GM19240 (cell line): ENCODE measurements around the gene SLC44A1.

Experiments
- DNase-seq: peaks from one replicate; pipeline ENCODE4 v3.0.0; 2011; ENCODE audit warnings: low spot score; ENCODE audit not compliant: insufficient read length

The SLC44A1 gene

DNA sequence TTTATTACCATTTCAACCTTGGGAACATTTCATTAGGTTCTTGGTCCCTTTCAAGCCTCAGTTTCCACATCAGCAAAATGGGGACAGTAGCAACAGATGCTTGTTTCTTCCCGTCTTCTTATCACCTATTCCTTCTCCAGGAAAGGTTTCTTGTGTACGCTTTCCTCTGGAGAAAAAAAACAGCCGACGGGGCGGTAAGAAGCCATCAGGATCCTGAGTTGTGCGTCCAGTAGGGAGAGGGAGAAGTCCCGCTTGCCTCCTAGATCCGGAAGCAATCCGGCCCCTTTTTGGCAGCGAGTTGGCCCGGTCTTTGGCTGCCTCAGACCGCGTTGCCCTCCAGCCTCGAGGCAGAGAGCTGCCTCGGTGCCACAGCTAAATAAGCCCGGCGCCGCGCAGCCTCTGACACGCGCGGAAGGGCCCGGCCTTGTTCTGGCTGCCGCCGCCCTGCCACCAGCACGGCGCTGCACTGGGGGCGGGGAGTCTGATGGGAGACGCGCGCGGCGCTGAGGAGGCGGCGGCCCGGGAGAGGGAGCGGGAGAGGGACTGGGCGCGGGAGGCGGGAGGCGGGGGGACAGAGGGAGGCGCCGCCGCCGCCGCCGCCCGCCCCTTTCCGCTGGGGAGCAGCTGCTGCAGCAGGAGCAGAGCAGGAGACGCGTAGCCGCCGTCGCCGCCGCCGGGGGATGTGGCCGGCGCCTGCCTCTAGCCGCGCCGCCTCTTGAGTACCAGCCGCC lies at the start of gene SLC44A1:
Gene SLC44A1, plus strand, starts transcription at position 649 of the 731 bp plus-strand sequence. CDS start 218 bp downstream, outside the sequence.
- DNase-seq, result peak; percentile 64

- DNase-seq, result no peak
Measured at GRCh38 chr9:105195259-105195658, 49.2 kb upstream of the SLC44A1 start.

DNA sequence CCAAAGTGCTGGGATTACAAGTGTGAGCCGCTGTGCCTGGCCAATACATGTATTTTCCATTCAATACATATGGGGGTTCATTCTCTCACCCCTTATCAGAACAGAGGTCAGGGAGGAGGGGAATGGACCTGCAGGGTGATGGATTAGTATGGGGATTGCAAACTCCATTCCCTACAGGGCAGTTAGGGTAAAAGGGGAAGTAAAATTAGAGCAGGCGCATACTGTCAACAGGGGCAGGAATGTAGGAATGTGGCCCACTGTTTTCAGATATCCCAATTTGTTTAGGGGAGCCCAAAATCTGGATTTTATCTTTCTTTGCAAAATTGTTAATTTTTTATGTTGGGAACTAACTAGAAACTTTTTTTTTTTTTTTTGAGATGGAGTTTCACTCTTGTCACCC lies 46.4 kb upstream of the SLC44A1 start:
- DNase-seq, result no peak

- DNase-seq, result no peak
Measured at GRCh38 chr9:105198865-105199264, 45.6 kb upstream of the SLC44A1 start.

GRCh38 chr9:105204416-105204815 lies 40.0 kb upstream of the SLC44A1 start:
- DNase-seq, result no peak

- no peak for DNase-seq
Measured at GRCh38 chr9:105205787-105206495, 38.5 kb upstream of the SLC44A1 start.

GRCh38 chr9:105206496-105206820 lies 38.0 kb upstream of the SLC44A1 start:
- DNase-seq, result no peak

DNA sequence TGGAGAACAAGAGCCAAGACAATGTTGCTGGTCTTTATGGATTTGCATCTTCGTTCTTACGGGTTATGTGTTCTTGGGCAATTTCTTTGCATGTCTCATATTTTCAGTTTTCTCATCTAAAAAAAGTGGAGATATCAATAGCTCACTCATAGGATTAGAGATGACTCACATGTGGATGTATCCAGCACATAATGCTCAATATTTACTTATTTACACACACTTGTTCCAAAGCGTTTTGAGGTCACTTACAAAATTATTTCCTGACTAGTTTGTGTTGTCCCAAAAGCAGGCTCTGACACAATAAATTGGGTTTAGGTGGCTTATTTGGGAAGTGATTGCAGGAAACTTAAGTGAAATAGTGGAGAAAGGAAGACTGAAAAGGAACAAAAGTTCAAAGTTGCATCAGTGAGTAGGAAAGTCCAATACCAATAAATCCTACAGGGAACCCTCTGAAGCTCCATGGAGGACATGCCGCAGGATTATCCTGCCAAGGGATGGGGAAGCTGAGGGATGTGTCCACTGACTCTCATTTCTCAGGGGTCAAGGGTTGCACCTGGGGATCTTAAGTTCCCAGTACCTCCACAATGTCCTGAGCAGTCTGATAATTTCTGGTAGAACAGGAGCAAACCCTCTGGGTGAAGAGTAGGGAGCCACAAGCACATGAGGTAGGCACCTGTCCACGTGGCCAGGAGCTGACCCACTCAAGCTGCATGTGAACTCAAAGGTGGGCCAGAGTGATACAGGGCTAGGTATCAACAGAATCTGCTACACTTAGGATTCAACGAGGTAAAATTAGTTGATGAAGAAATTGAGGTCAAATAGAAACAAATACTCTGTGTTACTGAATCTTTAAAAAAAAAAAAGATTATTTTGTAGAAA lies 37.4 kb upstream of the SLC44A1 start:
- no peak for DNase-seq

DNA sequence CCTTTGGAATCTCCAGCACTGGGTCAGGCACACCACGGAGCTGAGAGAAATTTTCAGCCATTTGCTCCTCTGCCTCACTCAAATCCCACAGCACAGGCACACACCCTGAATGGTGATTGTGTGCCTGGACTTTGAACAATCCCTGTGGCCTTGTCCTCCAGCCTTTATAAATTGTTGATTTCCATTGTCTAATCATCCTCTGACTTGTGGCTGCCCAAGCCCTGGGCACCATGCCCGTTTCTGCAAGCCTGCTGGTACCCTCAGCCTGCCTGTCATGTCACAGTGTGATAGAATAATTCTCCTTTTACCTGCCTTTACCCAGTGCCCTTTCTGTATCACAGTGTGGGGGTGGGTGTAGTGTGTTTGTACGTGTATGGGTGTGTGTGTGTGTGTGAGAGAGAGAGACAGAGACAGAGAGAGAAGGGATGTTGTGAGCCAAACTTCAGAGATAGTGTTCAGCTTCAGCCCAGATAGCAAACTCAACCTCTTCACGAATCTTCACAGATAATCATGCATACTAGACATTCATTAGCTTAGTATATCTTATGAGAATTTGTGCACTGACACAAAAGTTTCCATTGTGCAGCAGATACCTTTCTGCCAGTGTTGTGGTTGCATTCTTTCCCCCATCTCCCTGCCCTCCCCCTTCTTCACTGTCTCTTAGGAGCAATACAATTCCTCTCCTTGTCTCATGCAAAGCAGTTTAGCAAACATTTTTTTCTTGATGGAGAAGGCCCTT lies 27.8 kb upstream of the SLC44A1 start:
- no peak for DNase-seq

- DNase-seq, result no peak
Measured at GRCh38 chr9:105218673-105219072, 25.8 kb upstream of the SLC44A1 start.

GRCh38 chr9:105219291-105219805 lies 25.1 kb upstream of the SLC44A1 start:
- no peak for DNase-seq

- no peak for DNase-seq
Measured at GRCh38 chr9:105220451-105220850, 24.0 kb upstream of the SLC44A1 start.

- DNase-seq, result no peak
Measured at GRCh38 chr9:105223544-105224140, 20.8 kb upstream of the SLC44A1 start.

DNA sequence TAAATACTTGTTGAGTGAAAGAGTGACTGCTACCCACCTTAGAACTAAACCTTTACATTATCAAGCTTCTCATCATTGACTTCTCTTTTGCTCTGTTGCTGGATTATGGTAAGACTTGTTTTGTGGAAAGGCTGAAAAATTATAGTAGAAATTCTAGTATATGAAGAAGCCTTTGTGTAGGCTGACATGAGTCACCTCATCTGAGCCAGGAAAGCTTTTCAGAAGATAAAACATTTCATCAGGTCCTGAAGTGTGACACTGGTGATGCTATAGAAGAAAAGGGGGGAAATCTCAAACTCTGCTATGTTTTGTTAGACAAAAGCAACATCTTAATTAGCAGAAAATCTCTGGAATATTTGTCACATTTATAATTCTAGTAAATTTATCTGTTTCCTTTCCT lies 18.4 kb upstream of the SLC44A1 start:
- no peak for DNase-seq

DNA sequence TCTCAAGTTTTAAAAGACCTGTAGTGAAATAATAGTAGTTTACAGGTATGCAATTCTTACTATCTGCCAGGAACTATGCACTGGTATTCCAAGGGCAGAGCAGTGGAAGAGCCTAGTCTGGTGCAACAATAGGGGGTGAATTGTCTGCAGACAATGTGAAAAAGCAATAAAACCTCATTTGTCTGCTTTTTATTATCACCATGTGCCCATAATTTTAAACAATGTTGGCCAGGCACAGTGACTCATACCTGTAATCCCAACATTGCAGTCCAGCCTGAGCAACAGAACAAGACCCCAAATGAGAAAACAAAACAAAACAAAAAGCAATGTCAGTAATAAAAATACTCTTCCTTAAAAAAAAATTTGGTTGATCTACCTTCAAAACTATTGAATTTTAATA lies 12.2 kb upstream of the SLC44A1 start:
- DNase-seq, result no peak

- no peak for DNase-seq
Measured at GRCh38 chr9:105233873-105234272, 10.6 kb upstream of the SLC44A1 start.

DNA sequence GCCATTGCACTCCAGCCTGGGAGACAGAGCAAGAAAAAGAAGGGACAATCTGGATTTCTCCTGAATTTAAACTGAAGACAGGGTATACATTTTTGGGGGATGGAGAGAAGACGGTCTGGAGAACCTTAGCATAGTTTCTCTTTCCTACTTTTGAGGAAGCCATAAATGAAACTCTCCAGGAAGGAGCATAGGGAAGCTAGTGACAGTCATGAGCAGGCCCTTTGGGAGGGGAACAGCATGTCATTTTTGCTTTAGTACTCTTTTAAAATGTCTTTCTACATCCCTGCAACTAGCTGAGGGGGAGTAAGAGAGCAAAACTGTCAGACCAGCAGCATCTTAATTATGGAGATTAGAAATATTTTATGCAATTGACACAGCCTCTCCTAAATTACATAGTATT lies 8.2 kb upstream of the SLC44A1 start:
- DNase-seq, result no peak

GRCh38 chr9:105237246-105237645 lies 7.2 kb upstream of the SLC44A1 start:
- no peak for DNase-seq

- DNase-seq, result no peak
Measured at GRCh38 chr9:105238302-105238701, 6.1 kb upstream of the SLC44A1 start.

DNA sequence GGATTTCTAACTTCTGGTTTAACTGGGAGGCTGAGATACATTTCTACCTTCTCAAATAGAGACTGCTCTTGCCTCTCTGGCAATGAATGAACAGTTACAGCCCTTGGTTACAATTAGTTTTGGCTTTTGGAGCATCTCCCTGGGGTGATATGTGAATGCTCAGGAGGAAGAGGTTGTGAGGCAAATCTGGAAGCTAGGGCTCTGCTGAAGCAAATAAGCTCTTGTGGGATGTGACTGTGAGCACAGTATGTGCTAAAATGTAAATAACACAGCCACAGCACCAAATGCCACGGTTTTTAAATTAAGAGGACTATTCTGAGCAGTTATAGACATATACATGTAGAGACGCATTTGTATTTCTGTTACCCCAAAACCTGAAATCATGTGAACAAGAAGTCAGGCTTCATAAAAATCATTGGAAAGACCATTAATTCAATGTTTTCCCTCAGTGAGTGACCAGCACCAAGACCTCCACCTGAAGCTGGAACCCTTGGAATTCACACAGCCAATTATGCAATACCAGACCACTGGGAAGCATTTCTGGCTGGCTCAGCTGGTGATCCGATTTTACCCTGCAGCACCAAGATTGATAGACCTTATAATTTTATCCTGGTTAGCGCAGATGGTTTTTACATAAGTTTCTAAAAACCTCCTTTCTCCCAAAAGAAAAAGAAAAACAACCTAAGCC lies 3.0 kb upstream of the SLC44A1 start:
- no peak for DNase-seq
